GM13977 (cell line): ENCODE measurements around the gene EIF4A3.

Source experiments
- DNase-seq: peaks from one replicate; pipeline ENCODE4 v3.0.0; 2012; ENCODE audit warnings: low spot score
- CTCF ChIP-seq: IDR thresholded peaks from 2 replicates; pipeline ENCODE4 v1.5.1; 2012; ENCODE audit warnings: mild to moderate bottlenecking, control low read depth; ENCODE audit not compliant: insufficient read depth; ENCODE audit errors: extremely low read depth, missing control alignments
- in situ Hi-C: fragments of 300-500 bp; cut with MboI; formaldehyde crosslinking; loops from one replicate; pipeline ENCODE4 v1.12.0; 2022; ENCODE audit warnings: low sequenced_read_pairs, low pct_unique_long_range_greater_than_20kb, mixed read lengths, inconsistent platforms; ENCODE audit not compliant: unreplicated experiment

The EIF4A3 gene

DNA sequence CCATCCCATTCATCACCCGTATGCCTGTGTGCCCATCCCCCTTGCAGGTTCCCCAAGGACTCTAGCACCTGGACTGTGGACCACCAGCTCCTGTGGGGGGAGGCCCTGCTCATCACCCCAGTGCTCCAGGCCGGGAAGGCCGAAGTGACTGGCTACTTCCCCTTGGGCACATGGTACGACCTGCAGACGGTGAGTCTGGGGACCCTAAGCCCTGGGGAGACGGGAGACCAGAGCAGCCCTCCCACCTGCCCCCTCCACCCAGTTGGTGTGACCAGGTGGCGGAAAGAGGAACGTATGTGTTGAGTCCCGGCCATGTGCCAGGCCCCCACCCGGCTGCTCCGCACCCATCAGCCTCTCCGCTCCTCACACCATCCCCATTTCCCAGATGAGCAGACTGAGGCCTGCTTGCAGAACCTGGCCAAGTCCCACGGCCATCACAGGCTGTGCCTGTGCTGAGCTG lies 30.0 kb downstream of the EIF4A3 start:
- in situ Hi-C loops = no loop called here
- TF ChIP-seq CTCF = no peak
- DNase-seq = no peak

GRCh38 chr17:80116276-80116920 lies 30.5 kb downstream of the EIF4A3 start:
- no peak for TF ChIP-seq CTCF
- DNase-seq = no peak
- in situ Hi-C loops = no loop called here

GRCh38 chr17:80115159-80115558 lies 31.8 kb downstream of the EIF4A3 start:
- TF ChIP-seq CTCF = no peak
- in situ Hi-C loops = no loop called here
- DNase-seq = no peak

DNA sequence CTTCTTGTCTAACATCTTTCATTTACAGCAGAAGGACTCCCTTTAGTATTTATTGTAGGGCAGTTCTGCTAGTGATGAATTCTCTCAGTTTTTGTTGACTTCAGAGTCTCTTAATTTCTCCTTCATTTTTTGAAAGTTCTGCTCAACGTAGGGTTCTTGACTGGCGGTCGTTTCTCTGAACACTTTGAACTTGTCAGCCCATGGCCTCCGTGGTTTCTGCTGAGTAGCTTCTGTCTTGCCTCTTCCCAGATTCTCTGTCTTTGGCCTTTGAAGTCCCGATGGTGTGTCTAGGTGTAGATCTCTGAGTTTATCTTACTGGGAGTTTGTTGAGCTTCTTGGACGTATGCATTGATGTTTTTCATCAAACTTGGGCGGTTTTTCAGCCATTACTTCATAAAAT lies 32.2 kb downstream of the EIF4A3 start:
- TF ChIP-seq CTCF = no peak
- in situ Hi-C loops = no loop called here
- no peak for DNase-seq

GRCh38 chr17:80113033-80113484 lies 33.9 kb downstream of the EIF4A3 start:
- in situ Hi-C loops = no loop called here
- no peak for DNase-seq
- no peak for TF ChIP-seq CTCF

GRCh38 chr17:80112471-80113032 lies 34.4 kb downstream of the EIF4A3 start:
- in situ Hi-C loops = no loop called here
- no peak for TF ChIP-seq CTCF

More at GRCh38 chr17:80112471-80113032, 34.4 kb downstream of the EIF4A3 start:
- no peak for DNase-seq
